Amygdala (tissue), 56 donors: ENCODE measurements around the gene SH3BGRL3.
A peak's percentile ranks its signal among the peaks of the same experiment; 100 is the strongest.
"Not testable (repeated sequence)": the region's sequence is repeated elsewhere in the genome, so short reads cannot be mapped to it uniquely, and the experiment has no call there.

Experiments used
- DNase-seq, 56 donors: peaks; one replicate each; lab custom pipeline; 2025; lab: John Stamatoyannopoulos, UW

The SH3BGRL3 gene

GRCh38 chr1:26307966-26308899 is 28.3 kb downstream of the SH3BGRL3 start:
- not testable (repeated sequence) for DNase-seq

- DNase-seq = no peak
These were observed 34.6 kb downstream of the SH3BGRL3 start for GRCh38 chr1:26314501-26314900.

DNA sequence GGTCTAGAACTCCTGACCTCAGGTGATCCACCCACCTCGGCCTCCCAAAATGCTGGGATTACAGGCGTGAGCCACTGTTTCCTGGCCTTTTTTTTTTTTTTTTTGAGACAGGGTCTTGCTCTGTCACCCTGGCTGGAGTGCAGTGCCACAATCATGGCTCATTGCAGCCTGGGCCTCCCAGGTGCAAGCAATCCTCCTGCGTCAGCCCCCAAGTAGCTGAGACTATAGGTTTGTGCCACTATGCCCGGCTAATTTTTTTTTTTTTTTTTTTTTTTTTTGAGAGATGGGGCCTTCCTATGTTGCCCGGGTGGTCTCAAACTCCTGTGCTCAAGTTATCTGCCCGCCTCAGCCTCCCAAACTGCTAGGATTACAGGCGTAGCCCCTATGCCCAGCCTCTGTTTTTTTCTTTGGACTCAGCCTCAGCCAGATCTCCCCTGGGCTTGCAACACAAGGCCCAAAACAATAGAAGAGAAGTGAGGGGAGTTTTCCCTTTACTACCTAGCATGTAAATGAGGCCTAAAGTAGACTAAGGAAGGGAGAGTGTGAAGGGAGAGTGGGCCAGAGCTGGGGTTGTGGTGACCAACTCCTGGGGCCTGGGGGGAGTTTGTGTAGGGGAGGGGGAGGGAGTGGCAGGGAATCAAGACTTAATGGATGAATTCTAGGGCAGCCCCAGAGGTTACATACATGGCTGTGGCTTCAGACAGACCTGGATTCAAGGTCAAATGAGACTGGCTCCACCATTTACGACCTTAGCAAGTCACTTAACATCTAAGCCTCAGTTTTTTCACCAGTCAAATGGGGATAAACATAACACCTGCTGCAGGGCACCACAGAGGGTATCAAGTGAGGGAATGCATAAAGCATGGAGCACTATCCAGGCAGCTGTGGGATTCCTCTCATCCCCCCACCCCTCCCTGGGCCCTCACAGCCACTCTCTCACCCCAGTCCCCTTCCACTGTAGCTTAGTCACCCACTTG is 36.3 kb downstream of the SH3BGRL3 start:
- no peak for DNase-seq

DNA sequence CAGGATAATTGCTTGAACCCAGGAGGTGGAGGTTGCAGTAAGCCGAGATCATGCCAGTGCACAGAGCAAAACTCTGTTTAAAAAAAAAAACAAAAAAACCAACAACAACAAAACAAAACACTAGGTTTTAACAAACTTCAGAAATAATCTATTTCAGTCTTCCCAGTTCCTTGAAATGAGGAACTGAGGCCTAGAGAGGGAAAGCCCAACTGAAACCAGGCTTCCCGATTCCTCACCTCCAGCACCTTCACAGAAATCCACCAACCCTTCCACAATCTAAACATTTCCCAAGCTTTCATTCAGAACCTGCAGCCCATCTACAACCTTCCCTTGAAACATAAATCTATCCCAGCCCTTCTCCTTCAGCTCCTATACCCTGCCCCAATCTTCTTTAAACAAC is 37.3 kb downstream of the SH3BGRL3 start:
- no peak for DNase-seq

DNA sequence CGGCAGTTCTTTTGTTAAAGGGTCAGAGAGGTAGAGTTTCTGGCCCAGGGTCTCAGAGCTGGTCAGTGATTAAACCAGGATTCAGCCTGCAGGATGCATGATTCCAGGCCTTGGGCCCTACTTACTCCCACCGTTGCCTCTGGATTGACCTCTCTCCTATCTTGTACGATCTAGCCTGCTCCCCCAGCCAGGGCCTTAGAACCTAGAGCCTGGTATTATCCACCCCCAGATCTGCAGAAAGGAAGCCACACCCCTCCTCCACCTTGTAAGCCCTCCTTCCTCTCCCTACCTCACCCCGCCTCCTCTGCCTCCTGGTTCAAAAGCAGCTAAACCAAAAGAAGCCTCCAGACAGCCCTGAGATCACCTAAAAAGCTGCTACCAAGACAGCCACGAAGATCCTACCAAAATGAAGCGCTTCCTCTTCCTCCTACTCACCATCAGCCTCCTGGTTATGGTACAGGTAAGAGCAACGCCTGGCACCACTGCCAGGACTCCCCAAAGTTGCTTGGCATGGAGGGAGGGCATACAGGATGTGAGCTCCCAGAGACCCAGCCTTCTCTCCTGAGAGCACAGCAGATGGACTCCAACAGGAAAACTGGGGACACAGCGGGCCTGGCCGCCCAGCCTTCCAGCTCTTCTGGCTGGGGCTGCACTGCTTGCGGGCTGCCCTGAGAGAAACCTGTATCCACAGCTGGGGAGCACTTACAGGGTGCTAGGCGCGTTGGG is 37.9 kb downstream of the SH3BGRL3 start, which contains the start of gene CD52:
TSS of gene CD52 (plus strand) at position 347 of the 726 bp plus-strand sequence. CDS start at position 407, 60 bp downstream.
- DNase-seq = no peak

DNA sequence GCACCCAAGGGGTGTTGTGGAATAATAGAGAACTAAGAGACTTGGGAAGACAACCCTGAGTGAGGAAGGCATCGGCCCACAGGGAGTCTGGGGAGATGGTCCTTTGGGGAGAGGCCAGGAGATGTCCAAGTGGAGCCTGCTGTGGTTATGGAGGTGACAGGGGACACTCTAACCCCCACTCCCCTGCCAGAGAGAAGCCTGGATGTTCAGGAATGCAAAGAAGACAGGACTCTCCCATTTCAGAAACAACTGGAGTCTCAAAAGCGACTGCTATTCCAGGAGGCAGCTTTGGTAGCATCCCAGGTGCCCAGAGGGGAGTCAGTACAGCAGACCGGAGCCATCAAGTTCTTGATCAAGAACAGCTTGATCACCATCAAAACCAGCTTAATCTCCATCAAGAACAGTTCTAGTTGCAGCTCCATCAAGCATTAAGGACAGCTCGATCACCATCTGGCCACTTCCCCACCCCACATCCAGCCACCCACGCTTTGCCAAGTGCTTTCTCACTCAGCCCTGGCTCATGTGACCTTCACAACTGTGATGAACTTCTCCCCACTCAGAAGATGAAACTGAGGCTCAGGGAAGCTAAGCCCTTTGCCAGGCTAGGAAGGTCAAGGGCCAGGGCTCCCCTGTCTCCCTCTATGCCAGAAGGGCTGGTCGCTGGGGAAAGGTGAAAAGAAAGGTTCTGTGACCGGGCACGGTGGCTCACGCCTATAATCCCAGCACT is 38.6 kb downstream of the SH3BGRL3 start:
- DNase-seq = peak in 7 of 56 donors; percentile 4 to 24 (median 7)

GRCh38 chr1:26320896-26321295 is 41.0 kb downstream of the SH3BGRL3 start:
- no peak for DNase-seq

DNA sequence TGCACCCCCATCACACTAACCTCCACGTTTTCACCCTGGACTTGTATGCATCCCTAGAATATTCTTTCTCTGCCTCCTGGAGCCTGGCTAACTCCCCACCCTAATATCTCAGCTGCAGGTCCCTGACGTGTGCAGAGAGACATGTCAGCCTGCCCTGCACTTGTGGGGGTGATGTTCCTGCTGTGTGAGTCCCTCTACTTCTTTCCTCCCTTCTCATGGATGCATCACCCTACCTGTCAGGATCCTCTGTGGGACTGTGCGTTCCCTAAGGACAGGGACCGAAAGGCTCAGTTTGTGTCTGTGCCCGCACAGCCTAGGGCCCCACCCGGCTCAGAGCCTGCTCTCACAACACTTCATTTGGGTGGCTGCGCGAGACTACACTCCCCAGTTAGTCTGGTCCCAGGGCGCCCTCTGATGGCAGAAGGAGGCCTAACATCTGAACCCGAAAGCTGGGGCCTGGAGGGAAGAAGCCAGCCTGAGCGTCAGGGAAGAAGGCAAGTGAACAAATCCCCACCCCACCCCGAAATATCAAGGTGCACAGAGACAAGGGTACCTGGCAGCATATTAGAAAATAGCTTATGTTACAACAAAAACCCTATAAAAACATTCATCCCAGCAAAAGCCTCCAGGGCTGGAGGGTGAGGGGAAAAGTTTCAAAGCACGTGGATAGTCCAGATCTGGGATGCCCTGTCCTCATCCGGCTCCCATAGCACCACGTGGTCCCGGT is 41.6 kb downstream of the SH3BGRL3 start:
- DNase-seq = peak; percentile 11 to 94 (median 77)

- DNase-seq = no peak
These were observed 42.1 kb downstream of the SH3BGRL3 start for GRCh38 chr1:26322042-26322331.

DNA sequence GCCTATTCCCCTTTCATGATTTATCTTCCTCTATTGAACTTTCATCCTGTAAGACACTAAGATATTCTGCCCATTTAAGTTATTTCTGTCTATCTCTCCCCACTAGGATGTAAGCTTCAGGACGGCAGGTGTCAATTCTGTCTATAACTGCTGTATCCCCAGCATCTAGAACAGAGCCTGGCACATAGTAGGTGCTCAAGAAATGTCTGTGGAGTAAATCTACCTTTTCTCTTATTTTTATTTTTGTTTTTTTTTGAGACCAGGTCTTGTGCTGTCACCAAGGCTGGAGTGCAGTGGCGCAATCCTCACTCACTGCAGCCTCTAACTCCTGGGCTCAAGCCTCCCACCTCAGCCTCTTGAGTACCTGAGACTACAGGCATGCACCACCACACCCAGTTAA is 43.5 kb downstream of the SH3BGRL3 start:
- DNase-seq = no peak

DNA sequence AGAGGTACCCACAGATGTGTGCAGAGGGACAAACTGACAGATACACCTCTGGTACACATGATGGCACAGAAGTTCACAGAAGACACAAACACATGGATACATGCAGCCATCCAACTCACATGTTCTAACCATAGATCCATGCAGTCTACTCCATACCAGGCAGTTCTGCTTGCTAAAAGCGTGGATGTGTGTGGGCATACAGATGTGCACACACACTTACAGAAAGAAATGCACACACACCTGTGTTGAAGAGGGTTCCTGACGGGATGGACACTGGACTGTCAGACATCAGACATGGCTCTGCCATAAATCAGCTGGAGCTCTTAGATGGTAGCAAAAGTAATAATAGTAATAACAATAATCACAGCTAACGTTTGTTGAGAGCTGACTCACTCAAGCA is 44.7 kb downstream of the SH3BGRL3 start:
- DNase-seq = no peak

DNA sequence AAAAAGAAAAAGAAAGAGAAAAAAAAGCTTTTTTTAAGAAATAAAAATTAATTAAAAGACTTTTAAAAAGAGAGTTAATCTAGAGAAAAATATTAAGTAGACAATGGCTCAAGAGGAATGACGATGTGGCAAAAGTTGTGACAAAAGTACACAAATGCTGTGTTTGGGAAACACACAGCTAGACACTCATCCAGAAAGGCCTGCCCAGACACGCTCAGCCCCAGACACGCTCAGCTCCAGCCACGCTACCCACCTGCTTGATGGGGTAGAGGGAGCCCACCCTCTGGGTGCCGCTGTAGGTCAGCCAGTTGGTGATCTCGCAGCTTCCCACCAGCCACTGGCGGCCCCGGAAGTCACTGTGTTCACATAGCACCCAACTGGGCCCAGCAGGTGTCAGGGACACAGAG is 48.1 kb downstream of the SH3BGRL3 start:
- no peak for DNase-seq

DNA sequence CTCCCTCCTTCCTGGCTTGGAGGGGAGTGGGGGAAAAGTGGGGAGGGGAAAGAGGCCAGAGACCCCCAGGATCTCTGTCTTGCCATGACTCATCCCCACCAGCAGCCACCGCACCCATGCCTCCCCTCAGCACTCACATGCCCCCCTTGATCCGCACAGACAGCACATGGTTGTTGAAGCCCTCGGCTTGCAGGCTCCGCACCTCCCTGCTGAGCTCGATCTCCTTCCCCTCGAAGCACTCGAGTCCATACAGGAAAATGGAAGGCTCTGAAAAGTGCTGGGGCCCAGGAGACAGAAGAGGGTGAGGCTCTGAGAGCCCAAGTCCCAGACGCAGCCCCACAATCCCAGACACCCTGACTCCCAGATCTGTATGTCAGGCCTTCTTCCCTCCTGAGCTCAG is 48.7 kb downstream of the SH3BGRL3 start:
- no peak for DNase-seq

DNA sequence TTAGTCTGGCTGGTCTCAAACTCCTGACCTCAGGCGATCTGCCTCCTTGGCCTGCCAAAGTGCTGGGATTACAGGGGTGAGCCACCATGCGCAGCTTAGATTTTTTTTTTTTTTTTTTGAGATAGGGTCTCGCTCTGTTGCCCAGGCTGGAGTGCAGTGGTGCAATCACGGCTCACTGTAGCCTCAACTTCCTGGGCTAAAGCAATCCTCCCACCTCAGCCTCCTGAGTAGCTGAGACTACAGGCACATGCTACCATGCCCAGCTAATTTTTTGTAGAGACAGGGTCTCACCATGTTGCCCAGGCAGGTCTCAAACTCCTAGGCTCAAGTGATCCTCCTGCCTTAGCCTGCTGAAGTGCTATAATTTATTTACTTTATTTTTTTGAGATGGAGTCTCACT is 49.5 kb downstream of the SH3BGRL3 start:
- not testable (repeated sequence) for DNase-seq

GRCh38 chr1:26330276-26330675 is 50.4 kb downstream of the SH3BGRL3 start:
- no peak for DNase-seq
